ENCODE results near the gene PIGQ. TPM values are rescaled to one million over a fixed set of nuclear protein-coding genes. Genes with fewer than 3 reads are reported as not detected.

PIGQ gene
- polyA plus RNA-seq, 2 of the 4 experiments (the other 2 are of a cell fraction): 13.2 to 31.2 TPM

- Histone ChIP-seq H3K4me3 (no peak overlapping the region), H3K4me1 (peaks cover 18% of the 10 kb centered on the region), H3K27ac (no peak overlapping the region), H3K9me3 (no peaks in the 10 kb centered on the region), H3K4me2 (no peak overlapping the region)
- TF ChIP-seq ZC3H11A (IDR thresholded peaks at IDR 0.05) (no peak), FOXS1 (CRISPR knock-in tag; IDR thresholded peaks at IDR 0.05) (no peak), JUNB (IDR thresholded peaks at IDR 0.05) (no peak), RFX5 (IDR thresholded peaks at IDR 0.05) (no peak), MAZ (IDR thresholded peaks at IDR 0.05; ENCODE audit: borderline replicate concordance, low read depth, low read length) (no peak), KDM1A (IDR thresholded peaks at IDR 0.05; ENCODE audit: low read depth) (no peak), KDM5A (IDR thresholded peaks at IDR 0.05) (no peak), MAFK (IDR thresholded peaks at IDR 0.05; ENCODE audit: partially characterized antibody) (no peak), EHF (CRISPR knock-in tag; IDR thresholded peaks at IDR 0.05) (no peak), USF2 (IDR thresholded peaks at IDR 0.05) (no peak), HEYL (CRISPR knock-in tag; IDR thresholded peaks at IDR 0.05) (no peak), JUN (IDR thresholded peaks at IDR 0.05) (no peak), REST (IDR thresholded peaks at IDR 0.05) (no peak), NPAS2 (CRISPR knock-in tag; IDR thresholded peaks at IDR 0.05; ENCODE audit: borderline replicate concordance) (no peak), HDAC2 (IDR thresholded peaks at IDR 0.05) (no peak), CBX2 (IDR thresholded peaks at IDR 0.05; ENCODE audit: borderline replicate concordance, low read depth) (no peak)
- TF ChIP-seq, protein P1, sequence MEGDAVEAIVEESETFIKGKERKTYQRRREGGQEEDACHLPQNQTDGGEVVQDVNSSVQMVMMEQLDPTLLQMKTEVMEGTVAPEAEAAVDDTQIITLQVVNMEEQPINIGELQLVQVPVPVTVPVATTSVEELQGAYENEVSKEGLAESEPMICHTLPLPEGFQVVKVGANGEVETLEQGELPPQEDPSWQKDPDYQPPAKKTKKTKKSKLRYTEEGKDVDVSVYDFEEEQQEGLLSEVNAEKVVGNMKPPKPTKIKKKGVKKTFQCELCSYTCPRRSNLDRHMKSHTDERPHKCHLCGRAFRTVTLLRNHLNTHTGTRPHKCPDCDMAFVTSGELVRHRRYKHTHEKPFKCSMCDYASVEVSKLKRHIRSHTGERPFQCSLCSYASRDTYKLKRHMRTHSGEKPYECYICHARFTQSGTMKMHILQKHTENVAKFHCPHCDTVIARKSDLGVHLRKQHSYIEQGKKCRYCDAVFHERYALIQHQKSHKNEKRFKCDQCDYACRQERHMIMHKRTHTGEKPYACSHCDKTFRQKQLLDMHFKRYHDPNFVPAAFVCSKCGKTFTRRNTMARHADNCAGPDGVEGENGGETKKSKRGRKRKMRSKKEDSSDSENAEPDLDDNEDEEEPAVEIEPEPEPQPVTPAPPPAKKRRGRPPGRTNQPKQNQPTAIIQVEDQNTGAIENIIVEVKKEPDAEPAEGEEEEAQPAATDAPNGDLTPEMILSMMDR (IDR thresholded peaks at IDR 0.05): no peak
- FAIRE-seq (no peak), ATAC-seq (no peak), DNase-seq (ENCODE audit: low read depth in 1 of 2, low spot score in 1 of 2) (no peak)
- ChIA-PET CTCF (interaction anchor here (1.3 kb wide), 1 partner anchor 41 kb away, joined by 4 read pairs; no protein-coding TSS in a partner anchor), POLR2A (no interaction called here)
- WGBS (ENCODE audit: missing lambda C conversion rate): 90% methylated on average over 16 of the region's 20 CpGs
These were observed 49.8 kb downstream of the PIGQ start for GRCh38 chr16:619476-620100.

- POLR2A ChIA-PET: interaction anchor here (1.7 kb wide), 2 partner anchors 15 to 31 kb away, joined by 4 to 6 read pairs; partner anchors contain the start of gene METTL26
- H3K27ac ChIP-seq: no peak overlapping the region
- no peak for DNase-seq (ENCODE audit: low read depth in 1 of 2, low spot score in 1 of 2)
- peaks cover 23% of the 10 kb centered on the region for H3K4me1 ChIP-seq
- TF ChIP-seq, protein P2, sequence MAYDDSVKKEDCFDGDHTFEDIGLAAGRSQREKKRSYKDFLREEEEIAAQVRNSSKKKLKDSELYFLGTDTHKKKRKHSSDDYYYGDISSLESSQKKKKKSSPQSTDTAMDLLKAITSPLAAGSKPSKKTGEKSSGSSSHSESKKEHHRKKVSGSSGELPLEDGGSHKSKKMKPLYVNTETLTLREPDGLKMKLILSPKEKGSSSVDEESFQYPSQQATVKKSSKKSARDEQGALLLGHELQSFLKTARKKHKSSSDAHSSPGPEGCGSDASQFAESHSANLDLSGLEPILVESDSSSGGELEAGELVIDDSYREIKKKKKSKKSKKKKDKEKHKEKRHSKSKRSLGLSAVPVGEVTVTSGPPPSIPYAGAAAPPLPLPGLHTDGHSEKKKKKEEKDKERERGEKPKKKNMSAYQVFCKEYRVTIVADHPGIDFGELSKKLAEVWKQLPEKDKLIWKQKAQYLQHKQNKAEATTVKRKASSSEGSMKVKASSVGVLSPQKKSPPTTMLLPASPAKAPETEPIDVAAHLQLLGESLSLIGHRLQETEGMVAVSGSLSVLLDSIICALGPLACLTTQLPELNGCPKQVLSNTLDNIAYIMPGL (CRISPR knock-in tag; IDR thresholded peaks at IDR 0.05; ENCODE audit: borderline replicate concordance): no peak
- TF ChIP-seq FOSB (CRISPR knock-in tag; IDR thresholded peaks at IDR 0.05): no peak
- TF ChIP-seq, protein P3, sequence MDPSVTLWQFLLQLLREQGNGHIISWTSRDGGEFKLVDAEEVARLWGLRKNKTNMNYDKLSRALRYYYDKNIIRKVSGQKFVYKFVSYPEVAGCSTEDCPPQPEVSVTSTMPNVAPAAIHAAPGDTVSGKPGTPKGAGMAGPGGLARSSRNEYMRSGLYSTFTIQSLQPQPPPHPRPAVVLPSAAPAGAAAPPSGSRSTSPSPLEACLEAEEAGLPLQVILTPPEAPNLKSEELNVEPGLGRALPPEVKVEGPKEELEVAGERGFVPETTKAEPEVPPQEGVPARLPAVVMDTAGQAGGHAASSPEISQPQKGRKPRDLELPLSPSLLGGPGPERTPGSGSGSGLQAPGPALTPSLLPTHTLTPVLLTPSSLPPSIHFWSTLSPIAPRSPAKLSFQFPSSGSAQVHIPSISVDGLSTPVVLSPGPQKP (IDR thresholded peaks at IDR 0.05; ENCODE audit: low read depth, low read length): no peak
- no peak for TF ChIP-seq GATA3 (IDR thresholded peaks at IDR 0.05; ENCODE audit: borderline replicate concordance)
- 86% methylated on average over 23 of the region's 41 CpGs for WGBS (ENCODE audit: missing lambda C conversion rate)
- H3K9me3 ChIP-seq: no peaks in the 10 kb centered on the region
- no peak overlapping the region for H3K4me3 ChIP-seq
- CTCF ChIA-PET: interaction anchor here (0.6 to 1.4 kb wide), 5 partner anchors 11 to 133 kb away, joined by 3 to 7 read pairs (median 3); partner anchors contain the start of gene RAB40C
- no peak for FAIRE-seq
- no peak overlapping the region; the same call in 2 of the 3 replicates for H3K4me2 ChIP-seq
- ATAC-seq: no peak
These were observed 51.1 kb downstream of the PIGQ start for GRCh38 chr16:620700-621525.
